Measurements from ENCODE around the gene MX2. TPM values are rescaled to one million over a fixed set of nuclear protein-coding genes. Genes with fewer than 3 reads are reported as not detected.

The MX2 gene
- total and polyA plus RNA-seq, 4 donors = 0.69 to 4.7 (median 2.2) TPM

- DNase-seq (ENCODE audit: low spot score) = no peak
- 83% methylated on average over 7 of the region's 7 CpGs for WGBS
- TF ChIP-seq HNF4G (IDR thresholded peaks at IDR 0.05) = no peak
- TF ChIP-seq, protein P1, sequence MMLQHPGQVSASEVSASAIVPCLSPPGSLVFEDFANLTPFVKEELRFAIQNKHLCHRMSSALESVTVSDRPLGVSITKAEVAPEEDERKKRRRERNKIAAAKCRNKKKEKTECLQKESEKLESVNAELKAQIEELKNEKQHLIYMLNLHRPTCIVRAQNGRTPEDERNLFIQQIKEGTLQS (IDR thresholded peaks at IDR 0.05) = no peak
- no peak for TF ChIP-seq TAF1 (conservative IDR thresholded peaks at IDR 0.05)
- no peak for TF ChIP-seq RAD21 (IDR thresholded peaks at IDR 0.05)
- TF ChIP-seq RXRA (IDR thresholded peaks at IDR 0.05) = no peak
- no peak for TF ChIP-seq ZBTB33 (IDR thresholded peaks at IDR 0.05)
- no peak for TF ChIP-seq GABPA (IDR thresholded peaks at IDR 0.05 in 1 of 2, conservative IDR thresholded peaks at IDR 0.05 in 1 of 2)
- TF ChIP-seq, protein P2, sequence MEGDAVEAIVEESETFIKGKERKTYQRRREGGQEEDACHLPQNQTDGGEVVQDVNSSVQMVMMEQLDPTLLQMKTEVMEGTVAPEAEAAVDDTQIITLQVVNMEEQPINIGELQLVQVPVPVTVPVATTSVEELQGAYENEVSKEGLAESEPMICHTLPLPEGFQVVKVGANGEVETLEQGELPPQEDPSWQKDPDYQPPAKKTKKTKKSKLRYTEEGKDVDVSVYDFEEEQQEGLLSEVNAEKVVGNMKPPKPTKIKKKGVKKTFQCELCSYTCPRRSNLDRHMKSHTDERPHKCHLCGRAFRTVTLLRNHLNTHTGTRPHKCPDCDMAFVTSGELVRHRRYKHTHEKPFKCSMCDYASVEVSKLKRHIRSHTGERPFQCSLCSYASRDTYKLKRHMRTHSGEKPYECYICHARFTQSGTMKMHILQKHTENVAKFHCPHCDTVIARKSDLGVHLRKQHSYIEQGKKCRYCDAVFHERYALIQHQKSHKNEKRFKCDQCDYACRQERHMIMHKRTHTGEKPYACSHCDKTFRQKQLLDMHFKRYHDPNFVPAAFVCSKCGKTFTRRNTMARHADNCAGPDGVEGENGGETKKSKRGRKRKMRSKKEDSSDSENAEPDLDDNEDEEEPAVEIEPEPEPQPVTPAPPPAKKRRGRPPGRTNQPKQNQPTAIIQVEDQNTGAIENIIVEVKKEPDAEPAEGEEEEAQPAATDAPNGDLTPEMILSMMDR (IDR thresholded peaks at IDR 0.05; ENCODE audit: low read depth, low read length, missing input control) = no peak
- TF ChIP-seq JUND (IDR thresholded peaks at IDR 0.05) = no peak
- H3K9ac ChIP-seq (ENCODE audit: low read depth in 1 of 2, low read length in 2 of 2) = no peak overlapping the region
- H3K4me3 ChIP-seq (ENCODE audit: low read depth in 1 of 3, low read length in 3 of 3) = no peak overlapping the region
- peaks cover 0 to 2% (median 1%) of the 10 kb centered on the region in 4 donors for H3K36me3 ChIP-seq (ENCODE audit: control insufficient read depth in 4 of 4, insufficient read depth in 3 of 4, low read depth in 1 of 4, low read length in 3 of 4)
- no peaks in the 10 kb centered on the region for H3K27me3 ChIP-seq (ENCODE audit: control insufficient read depth in 4 of 4, insufficient read depth in 4 of 4, low read length in 3 of 4)
- no peaks in the 10 kb centered on the region for H3K9me3 ChIP-seq (ENCODE audit: control insufficient read depth in 4 of 4, low read length in 3 of 4)
- no peaks in the 10 kb centered on the region for H3K4me1 ChIP-seq (ENCODE audit: control insufficient read depth in 4 of 4, insufficient read depth in 4 of 4, low read length in 3 of 4)
- no peak overlapping the region for H3K27ac ChIP-seq (ENCODE audit: low read depth in 1 of 2, low read length in 2 of 2)
These were observed 35.7 kb downstream of the MX2 start for GRCh38 chr21:41397471-41397891.

- Histone ChIP-seq H3K36me3 (ENCODE audit: control insufficient read depth in 4 of 4, insufficient read depth in 3 of 4, low read depth in 1 of 4, low read length in 3 of 4) (peaks cover 0 to 2% (median 1%) of the 10 kb centered on the region in 4 donors), H3K9ac (ENCODE audit: low read depth in 1 of 2, low read length in 2 of 2) (no peak overlapping the region), H3K9me3 (ENCODE audit: control insufficient read depth in 4 of 4, low read length in 3 of 4) (no peaks in the 10 kb centered on the region), H3K4me1 (ENCODE audit: control insufficient read depth in 4 of 4, insufficient read depth in 4 of 4, low read length in 3 of 4) (no peaks in the 10 kb centered on the region), H3K4me3 (ENCODE audit: low read depth in 1 of 3, low read length in 3 of 3) (no peak overlapping the region), H3K27me3 (ENCODE audit: control insufficient read depth in 4 of 4, insufficient read depth in 4 of 4, low read length in 3 of 4) (no peaks in the 10 kb centered on the region), H3K27ac (ENCODE audit: low read depth in 1 of 2, low read length in 2 of 2) (no peak overlapping the region)
- 92% methylated on average over 4 of the region's 4 CpGs for WGBS
- DNase-seq (ENCODE audit: low spot score) = no peak
- TF ChIP-seq HNF4G (IDR thresholded peaks at IDR 0.05) (no peak), EGR1 (IDR thresholded peaks at IDR 0.05; ENCODE audit: low read depth in 2 of 2) (no peak), RAD21 (IDR thresholded peaks at IDR 0.05) (no peak), HNF4A (conservative IDR thresholded peaks at IDR 0.05) (no peak), YY1 (IDR thresholded peaks at IDR 0.05) (no peak), FOXA2 (IDR thresholded peaks at IDR 0.05) (no peak), ZBTB33 (IDR thresholded peaks at IDR 0.05) (no peak), FOXA1 (IDR thresholded peaks at IDR 0.05) (no peak), NR2F2 (IDR thresholded peaks at IDR 0.05) (no peak), SP1 (IDR thresholded peaks at IDR 0.05) (no peak), TAF1 (conservative IDR thresholded peaks at IDR 0.05) (no peak), GABPA (IDR thresholded peaks at IDR 0.05 in 1 of 2, conservative IDR thresholded peaks at IDR 0.05 in 1 of 2) (no peak), RXRA (IDR thresholded peaks at IDR 0.05) (no peak), JUND (IDR thresholded peaks at IDR 0.05) (no peak), REST (IDR thresholded peaks at IDR 0.05) (no peak)
- TF ChIP-seq, protein P2 (IDR thresholded peaks at IDR 0.05; ENCODE audit: low read depth, low read length, missing input control) = no peak
- TF ChIP-seq, protein P1 (IDR thresholded peaks at IDR 0.05) = no peak
- TF ChIP-seq, protein P3, sequence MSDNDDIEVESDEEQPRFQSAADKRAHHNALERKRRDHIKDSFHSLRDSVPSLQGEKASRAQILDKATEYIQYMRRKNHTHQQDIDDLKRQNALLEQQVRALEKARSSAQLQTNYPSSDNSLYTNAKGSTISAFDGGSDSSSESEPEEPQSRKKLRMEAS (IDR thresholded peaks at IDR 0.05) = no peak
These were observed 36.4 kb downstream of the MX2 start for GRCh38 chr21:41398251-41398650.
